ENCODE results near the gene SPATA18. TPM values are rescaled to one million over a fixed set of nuclear protein-coding genes. Genes with fewer than 3 reads are reported as not detected.
"Not testable (repeated sequence)": the region's sequence is repeated elsewhere in the genome, so short reads cannot be mapped to it uniquely, and the experiment has no call there.

Gene SPATA18
- polyA plus RNA-seq, 2 of the 4 experiments (the other 2 are of a cell fraction), result 4.3 to 6.7 TPM

DNA sequence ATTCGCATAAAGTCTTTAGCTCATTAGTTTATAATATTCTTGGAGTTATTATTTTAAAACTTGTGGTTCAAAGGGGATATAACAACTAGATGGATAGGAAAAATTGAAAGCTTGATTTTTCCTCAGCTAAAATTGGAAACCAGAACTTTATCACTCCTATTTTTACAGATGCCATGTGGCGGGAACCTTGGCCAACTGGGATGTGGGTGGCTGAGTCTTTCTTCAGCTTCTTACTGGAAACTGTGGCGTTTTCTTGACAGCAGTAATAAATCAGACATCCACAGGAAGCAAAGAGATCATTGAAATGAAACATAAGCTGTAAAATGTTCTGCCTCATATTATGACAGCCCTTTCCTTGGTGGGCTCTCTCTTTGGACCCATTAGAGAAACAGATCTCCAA is 84.1 kb downstream of the SPATA18 start (continued):
- TF ChIP-seq JUNB (IDR thresholded peaks at IDR 0.05) (no peak), NPAS2 (CRISPR knock-in tag; IDR thresholded peaks at IDR 0.05; ENCODE audit: borderline replicate concordance) (no peak), HOXB5 (CRISPR knock-in tag; IDR thresholded peaks at IDR 0.05) (no peak), RARB (CRISPR knock-in tag; IDR thresholded peaks at IDR 0.05) (no peak)

- DNase-seq (ENCODE audit: low read depth in 1 of 2, low spot score in 1 of 2); CTCF ChIA-PET; H3K27ac ChIP-seq; H3K4me1 ChIP-seq; POLR2A ChIA-PET; FAIRE-seq; H3K9me3 ChIP-seq; ATAC-seq; H3K4me2 ChIP-seq; H3K4me3 ChIP-seq: not testable (repeated sequence)
- 0% methylated on average over 1 of the region's 1 CpG for WGBS (ENCODE audit: missing lambda C conversion rate)
These were observed 86.0 kb downstream of the SPATA18 start for GRCh38 chr4:52137152-52137551.

GRCh38 chr4:52142816-52143215 is 91.7 kb downstream of the SPATA18 start:
- no peaks in the 10 kb centered on the region for H3K4me1 ChIP-seq
- POLR2A ChIA-PET, result no interaction called here
- no peak overlapping the region for H3K4me3 ChIP-seq
- FAIRE-seq (no peak), ATAC-seq (no peak), DNase-seq (ENCODE audit: low read depth in 1 of 2, low spot score in 1 of 2) (no peak)
- WGBS (ENCODE audit: missing lambda C conversion rate), result 48% methylated on average over 2 of the region's 2 CpGs
- no peak overlapping the region for H3K27ac ChIP-seq
- CTCF ChIA-PET, result no interaction called here
- no peaks in the 10 kb centered on the region for H3K9me3 ChIP-seq
- H3K4me2 ChIP-seq, result no peak overlapping the region
- TF ChIP-seq EHF (CRISPR knock-in tag; IDR thresholded peaks at IDR 0.05), result no peak
- no peak for TF ChIP-seq RAD21 (conservative IDR thresholded peaks at IDR 0.05 in 1 of 2, IDR thresholded peaks at IDR 0.05 in 1 of 2)
- no peak for TF ChIP-seq EP300 (IDR thresholded peaks at IDR 0.05)
- TF ChIP-seq CBX8 (IDR thresholded peaks at IDR 0.05), result no peak
- no peak for TF ChIP-seq TFCP2L1 (CRISPR knock-in tag; IDR thresholded peaks at IDR 0.05)
- TF ChIP-seq CHD4 (IDR thresholded peaks at IDR 0.05; ENCODE audit: borderline replicate concordance), result no peak
- no peak for TF ChIP-seq RARB (CRISPR knock-in tag; IDR thresholded peaks at IDR 0.05)
- no peak for TF ChIP-seq BCL3 (IDR thresholded peaks at IDR 0.05)
- TF ChIP-seq ESRRA (IDR thresholded peaks at IDR 0.05; ENCODE audit: borderline replicate concordance, low read length), result no peak
- no peak for TF ChIP-seq RCOR1 (IDR thresholded peaks at IDR 0.05; ENCODE audit: low read depth, low read length)
- no peak for TF ChIP-seq PHF8 (IDR thresholded peaks at IDR 0.05; ENCODE audit: borderline replicate concordance, low read depth)
- TF ChIP-seq, protein P1, sequence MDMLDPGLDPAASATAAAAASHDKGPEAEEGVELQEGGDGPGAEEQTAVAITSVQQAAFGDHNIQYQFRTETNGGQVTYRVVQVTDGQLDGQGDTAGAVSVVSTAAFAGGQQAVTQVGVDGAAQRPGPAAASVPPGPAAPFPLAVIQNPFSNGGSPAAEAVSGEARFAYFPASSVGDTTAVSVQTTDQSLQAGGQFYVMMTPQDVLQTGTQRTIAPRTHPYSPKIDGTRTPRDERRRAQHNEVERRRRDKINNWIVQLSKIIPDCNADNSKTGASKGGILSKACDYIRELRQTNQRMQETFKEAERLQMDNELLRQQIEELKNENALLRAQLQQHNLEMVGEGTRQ (IDR thresholded peaks at IDR 0.05), result no peak
- TF ChIP-seq ZC3H11A (IDR thresholded peaks at IDR 0.05), result no peak
- TF ChIP-seq, protein P2, sequence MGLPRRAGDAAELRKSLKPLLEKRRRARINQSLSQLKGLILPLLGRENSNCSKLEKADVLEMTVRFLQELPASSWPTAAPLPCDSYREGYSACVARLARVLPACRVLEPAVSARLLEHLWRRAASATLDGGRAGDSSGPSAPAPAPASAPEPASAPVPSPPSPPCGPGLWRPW (IDR thresholded peaks at IDR 0.05), result no peak
- no peak for TF ChIP-seq HOXB13 (CRISPR knock-in tag; IDR thresholded peaks at IDR 0.05; ENCODE audit: low read depth)
- no peak for TF ChIP-seq FOSB (CRISPR knock-in tag; IDR thresholded peaks at IDR 0.05)
- no peak for TF ChIP-seq MAX (IDR thresholded peaks at IDR 0.05)
- no peak for TF ChIP-seq CTCF (IDR thresholded peaks at IDR 0.05)
